Esophagus muscularis mucosa (tissue), 4 donors: Measurements from ENCODE around the gene GORASP2. TPM values are rescaled to one million over a fixed set of nuclear protein-coding genes. Genes with fewer than 3 reads are reported as not detected.

Source experiments
- DNase-seq: peaks from one replicate; pipeline ENCODE4 v3.0.0-alpha.2; 2017; ENCODE audit errors: extremely low spot score
- H3K27ac ChIP-seq, 4 donors: fragments of 200-600 bp; sonication (generic); replicated peaks in 1 of 4; 1 replicate in 3 of 4; 2 replicates in 1 of 4; pipeline ENCODE4 v1.5.1; 2016 to 2019; ENCODE audit warnings: mild to moderate bottlenecking in 1 of 4
- H3K27me3 ChIP-seq, 4 donors: fragments of 200-600 bp; sonication (generic); one replicate each; pipeline versions ENCODE4 v1.5.1 to v1.6.0; 2016 to 2019
- H3K36me3 ChIP-seq, 4 donors: fragments of 200-600 bp; sonication (generic); one replicate each; pipeline ENCODE4 v1.5.1; 2016 to 2019
- H3K4me1 ChIP-seq, 4 donors: fragments of 200-600 bp; sonication (generic); one replicate each; pipeline ENCODE4 v1.5.1; 2016 to 2019
- H3K4me3 ChIP-seq, 4 donors: fragments of 200-600 bp; sonication (generic); 1 replicate in 2 of 4; 2 replicates in 2 of 4; pipeline ENCODE4 v1.5.1; 2016 to 2019; ENCODE audit warnings: mild to moderate bottlenecking in 4 of 4, moderate library complexity in 1 of 4
- H3K9me3 ChIP-seq, 4 donors: fragments of 200-600 bp; sonication (generic); 1 replicate in 3 of 4; 2 replicates in 1 of 4; pipeline ENCODE4 v1.5.1; 2016 to 2019
- CTCF ChIP-seq, 3 experiments: fragments of 200-600 bp in 2 of 3; fragments of 450-650 bp in 1 of 3; sonication (generic) in 2 of 3; IDR thresholded peaks; one replicate each; pipeline ENCODE4 v1.5.1; 2017 to 2019; ENCODE audit warnings: antibody characterized with exemption in 3 of 3, mild to moderate bottlenecking in 2 of 3, moderate library complexity in 1 of 3
- EP300 ChIP-seq: sonication (generic); formaldehyde crosslinking; IDR thresholded peaks from one replicate; pipeline ENCODE4 v1.6.1; 2017; ENCODE audit warnings: antibody characterized with exemption
- POLR2A ChIP-seq: fragments of 450-650 bp; IDR thresholded peaks from one replicate; pipeline ENCODE4 v1.6.1; 2017; ENCODE audit warnings: antibody characterized with exemption, moderate library complexity, mild to moderate bottlenecking, low read depth
- POLR2AphosphoS5 ChIP-seq, 2 donors: sonication (generic); formaldehyde crosslinking; IDR thresholded peaks; one replicate each; pipeline ENCODE4 v1.6.1; 2017; ENCODE audit warnings: antibody characterized with exemption in 2 of 2
- WGBS: methylation state at CpG from one replicate; pipeline ENCODE4 v1.1.5; 2018; 5-methylcytosine and 5-hydroxymethylcytosine counted together
- intact Hi-C: fragments of 100-400 bp; cut with DNase I; formaldehyde crosslinking; loops from one replicate; pipeline ENCODE4 v1.15.1; 2023
- total RNA-seq, 4 donors: library from RNA; depleted of rRNA; stranded (reverse); fragments of >200 nt; gene quantifications; one replicate each; pipeline versions ENCODE4 v1.1.0 to v1.2.1, GENCODE V29; 2016

Gene GORASP2
- total RNA-seq, 4 donors from 2014 or later = 32.6 to 54.0 (median 42.1) TPM

DNA sequence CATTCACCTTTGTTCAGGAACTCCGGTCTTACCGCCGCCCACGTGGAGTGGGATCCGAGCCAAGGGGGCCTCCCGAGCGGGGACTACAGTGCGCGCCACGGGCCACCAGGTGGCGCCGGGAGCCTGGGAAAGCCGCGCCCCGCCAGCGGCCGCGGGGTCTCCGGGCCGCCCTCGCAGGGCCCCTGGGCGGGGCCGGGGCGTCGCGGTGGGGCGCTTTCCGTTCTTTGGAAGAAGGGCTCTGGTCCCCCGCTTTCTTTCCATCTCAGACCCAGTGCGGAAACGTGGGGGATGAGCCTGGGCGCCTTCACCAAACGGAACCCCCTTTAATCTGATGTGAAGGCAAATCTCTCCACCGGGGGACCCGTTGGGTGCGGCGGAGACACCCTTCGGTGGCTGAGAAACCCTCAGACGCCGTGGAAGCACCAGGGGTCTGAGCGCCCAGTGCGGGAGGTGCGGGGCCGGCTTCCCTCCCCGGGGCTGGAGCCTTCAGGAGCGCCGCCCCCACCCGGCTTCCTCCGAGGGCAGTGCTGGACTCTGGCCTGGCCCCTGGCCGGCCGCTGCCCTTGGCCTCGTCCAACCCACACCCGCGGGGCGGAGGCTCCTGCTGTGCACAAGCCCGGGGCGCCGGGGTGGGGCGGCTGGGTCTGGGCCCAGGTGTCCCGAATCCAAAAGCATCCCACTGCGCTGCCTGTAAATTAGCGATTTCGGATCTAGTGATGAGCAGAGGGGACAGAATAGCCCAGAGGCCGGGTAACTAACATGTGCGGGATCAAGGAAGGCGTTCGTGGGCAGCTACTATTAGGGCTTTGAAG, 44.6 kb downstream of the GORASP2 start:
- 10% methylated on average over 20 of the region's 67 CpGs for WGBS
- Histone ChIP-seq H3K4me1 (peaks cover 5 to 21% (median 10%) of the 10 kb centered on the region in 4 donors), H3K36me3 (no peaks in the 10 kb centered on the region), H3K9me3 (no peaks in the 10 kb centered on the region), H3K27ac (peak overlapping the region; percentile 83 to 89 (median 86)), H3K27me3 (no peaks in the 10 kb centered on the region), H3K4me3 (peak overlapping the region; percentile 79 to 90 (median 82))
- TF ChIP-seq POLR2AphosphoS5 (IDR thresholded peaks at IDR 0.05) (peak; percentile 62 to 64), POLR2A (no peak), EP300 (no peak), CTCF (IDR thresholded peaks at IDR 0.05) (peak; percentile 98 to 99 (median 98))
- DNase-seq = peak; percentile 94
- intact Hi-C loops = loop anchor here (2.0 to 5.0 kb wide), 4 partner anchors 185 to 549 kb away; partner anchors contain the start of genes CYBRD1, DCAF17 and METTL8

DNA sequence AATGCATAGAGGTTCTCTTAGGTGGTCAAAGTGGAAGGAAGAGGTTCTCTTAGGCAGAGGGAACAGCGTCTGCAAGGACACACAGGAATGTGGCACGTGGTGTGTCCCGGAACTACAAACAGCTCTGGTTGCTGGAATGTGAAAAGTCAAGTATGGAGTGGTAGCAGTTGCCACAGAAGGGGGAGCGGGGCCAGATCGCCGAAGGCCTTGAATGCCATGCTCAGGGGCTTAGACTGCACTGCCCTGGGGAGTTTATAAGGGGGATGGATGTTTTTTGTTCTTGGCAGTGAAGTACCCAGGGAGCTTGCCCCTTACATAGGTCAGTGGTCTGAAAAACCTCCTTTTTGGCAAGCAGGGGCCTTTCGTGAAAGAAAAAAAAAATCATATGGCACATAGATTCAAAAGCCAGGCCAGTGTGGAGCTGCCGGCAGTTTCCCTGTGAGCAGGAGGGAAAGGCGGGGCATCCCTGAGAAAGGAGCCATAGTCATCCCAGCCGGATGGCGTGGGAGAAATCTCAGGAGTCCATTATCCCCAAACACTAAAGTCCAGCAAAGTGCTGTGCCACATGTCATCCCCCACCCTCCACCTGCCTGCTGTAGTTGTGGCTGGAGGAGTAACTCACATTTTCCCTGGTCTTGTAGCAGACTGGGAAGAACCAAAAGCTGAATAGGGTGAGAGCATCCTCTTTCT, 45.4 kb downstream of the GORASP2 start:
- WGBS = 73% methylated on average over 11 of the region's 11 CpGs
- peak overlapping the region; percentile 83 to 89 (median 86) for H3K27ac ChIP-seq
- DNase-seq = no peak

DNA sequence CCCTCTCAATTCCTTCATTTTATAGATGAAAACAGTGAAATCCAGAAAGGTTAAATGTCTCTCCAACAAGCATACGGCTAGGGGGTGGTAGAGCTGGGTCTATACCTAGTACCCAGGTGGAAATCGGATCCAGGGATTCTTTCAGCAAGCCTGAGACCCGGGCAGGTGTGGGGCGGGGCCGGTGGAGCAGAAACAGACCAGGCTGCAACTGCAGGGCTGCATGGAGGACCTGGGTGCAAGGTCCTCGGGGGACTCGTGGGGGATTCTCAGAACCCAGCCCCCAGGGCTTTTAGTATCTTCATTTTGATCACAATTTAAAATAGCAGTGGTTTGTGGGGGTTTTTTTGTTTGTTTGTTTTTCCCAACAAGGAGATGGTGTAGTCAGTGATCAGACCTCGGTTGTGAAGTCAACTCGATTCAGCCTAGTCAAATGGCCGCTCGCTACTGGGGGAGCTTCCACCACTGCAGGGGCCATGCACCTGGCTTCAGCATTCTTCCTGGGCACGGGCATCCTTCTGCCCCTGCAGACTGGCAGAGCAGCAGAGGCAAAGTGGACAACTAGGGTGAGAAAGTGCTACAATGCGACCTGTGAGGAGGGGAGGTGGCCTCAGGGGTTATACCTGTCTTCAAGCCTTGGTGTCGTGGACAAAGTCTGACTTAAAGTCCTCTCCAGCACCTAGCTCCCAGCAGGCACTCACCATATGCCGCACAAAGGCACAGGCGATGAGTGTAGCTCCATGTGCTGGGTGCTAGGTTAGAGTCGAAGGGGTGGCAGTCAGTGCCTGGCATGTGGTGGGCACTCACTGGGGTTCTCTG, 46.3 kb downstream of the GORASP2 start:
- Histone ChIP-seq H3K4me3 (no peak overlapping the region), H3K27ac (no peak overlapping the region), H3K4me1 (peaks cover 5 to 21% (median 10%) of the 10 kb centered on the region in 4 donors), H3K27me3 (no peaks in the 10 kb centered on the region), H3K36me3 (no peaks in the 10 kb centered on the region), H3K9me3 (no peaks in the 10 kb centered on the region)
- no peak for DNase-seq
- TF ChIP-seq POLR2AphosphoS5 (IDR thresholded peaks at IDR 0.05) (no peak), EP300 (no peak), CTCF (IDR thresholded peaks at IDR 0.05) (no peak), POLR2A (no peak)
- 90% methylated on average over 13 of the region's 17 CpGs for WGBS
- intact Hi-C loops = no loop called here

More for the DNA sequence above, 45.4 kb downstream of the GORASP2 start:
- intact Hi-C loops = loop anchor here (5.0 kb wide), 2 partner anchors 458 to 548 kb away; partner anchors contain the start of genes CYBRD1, DCAF17 and METTL8
- TF ChIP-seq POLR2A (no peak), POLR2AphosphoS5 (IDR thresholded peaks at IDR 0.05) (no peak), EP300 (no peak), CTCF (IDR thresholded peaks at IDR 0.05) (no peak)
- Histone ChIP-seq H3K4me3 (peak overlapping the region; percentile 79 to 90 (median 82)), H3K9me3 (no peaks in the 10 kb centered on the region), H3K4me1 (peaks cover 5 to 21% (median 10%) of the 10 kb centered on the region in 4 donors), H3K27me3 (no peaks in the 10 kb centered on the region), H3K36me3 (no peaks in the 10 kb centered on the region)

DNA sequence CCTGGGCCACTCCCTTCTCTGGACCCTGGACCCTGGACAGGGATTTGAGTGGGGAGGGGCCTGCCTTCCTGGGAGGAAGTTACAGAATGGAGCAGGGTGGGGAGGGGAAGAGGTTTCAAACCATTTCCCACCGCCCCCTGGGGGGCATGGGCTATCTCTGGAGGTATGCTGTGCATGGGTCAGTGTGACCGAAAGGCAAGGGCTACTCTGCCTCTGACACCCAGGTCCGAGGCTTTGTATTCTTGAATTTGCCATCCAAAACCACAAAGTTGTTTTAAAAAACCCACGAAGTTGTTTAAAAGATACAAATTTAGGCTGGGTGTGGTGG, 46.9 kb downstream of the GORASP2 start:
- intact Hi-C loops = no loop called here
- Histone ChIP-seq H3K36me3 (no peaks in the 10 kb centered on the region), H3K9me3 (no peaks in the 10 kb centered on the region), H3K4me1 (peaks cover 5 to 21% (median 10%) of the 10 kb centered on the region in 4 donors), H3K27ac (no peak overlapping the region), H3K4me3 (no peak overlapping the region), H3K27me3 (no peaks in the 10 kb centered on the region)
- TF ChIP-seq POLR2AphosphoS5 (IDR thresholded peaks at IDR 0.05) = no peak
- TF ChIP-seq CTCF (IDR thresholded peaks at IDR 0.05) = no peak
- no peak for TF ChIP-seq EP300
- TF ChIP-seq POLR2A = no peak
- no peak for DNase-seq
- WGBS = 87% methylated on average over 4 of the region's 4 CpGs
